HepG2 (cell line): Measurements from ENCODE around the gene PHKA1. TPM values are rescaled to one million over a fixed set of nuclear protein-coding genes. Genes with fewer than 3 reads are reported as not detected.
"Not testable (repeated sequence)": the region's sequence is repeated elsewhere in the genome, so short reads cannot be mapped to it uniquely, and the experiment has no call there.

Experiments used
- ATAC-seq: fragments of 200-7000 bp; cut with Tn5 transposase; 3 replicates; pipeline ENCODE4 v1.9.1; 2020; ENCODE audit warnings: mild to moderate bottlenecking, moderate library complexity
- BruUV-seq: library from RNA; stranded (reverse); fragments of 400-500 nt; replicated peaks from 2 replicates; lab custom pipeline; 2021; lab: Mats Ljungman, UMichigan
- CTCF ChIA-PET: fragments of 300-600 bp; formaldehyde crosslinking; extraction: SDS; loops from one replicate; lab custom pipeline; 2021; ENCODE audit warnings: low total read pairs, inconsistent platforms, low intra/inter-chr PET ratio; lab: Yijun Ruan, JAX
- POLR2A ChIA-PET: fragments of 350-600 bp; sonication (Branson Sonifier 250); formaldehyde crosslinking; loops from one replicate; lab custom pipeline; 2020; ENCODE audit warnings: antibody characterized with exemption, inconsistent platforms; lab: Yijun Ruan, JAX
- DNase-seq: peaks from one replicate; pipeline ENCODE4 v3.0.0-alpha.2; 2015; ENCODE audit warnings: low spot score
- FAIRE-seq: peaks from 3 replicates; lab custom pipeline; 2011; peaks lifted over from hg19 to GRCh38; lab: Jason Lieb, UNC
- H2AFZ ChIP-seq: one replicate; pipeline ENCODE4 v1.6.1; 2011; ENCODE audit warnings: low read length, inconsistent platforms
- H3K27ac ChIP-seq: fragments of 300-600 bp; 3 replicates; pipeline ENCODE4 v1.8.0; 2011; ENCODE audit warnings: mixed run types, mild to moderate bottlenecking, mixed read lengths, low read length, inconsistent platforms; ENCODE audit not compliant: insufficient read depth; ENCODE audit errors: extremely low read length
- H3K27me3 ChIP-seq, 2 experiments: fragments of 200-600 bp in 1 of 2; 2 replicates in 1 of 2; 3 replicates in 1 of 2; pipeline versions ENCODE4 v1.6.0 to v1.8.0; 2011; ENCODE audit warnings: low read length in 2 of 2, mild to moderate bottlenecking in 2 of 2, moderate library complexity in 2 of 2, inconsistent platforms in 1 of 2; ENCODE audit not compliant: insufficient read depth in 2 of 2, control insufficient read depth in 1 of 2
- H3K36me3 ChIP-seq, 2 experiments: fragments of 200-600 bp in 1 of 2; replicated peaks in 1 of 2; 2 replicates in 1 of 2; 3 replicates in 1 of 2; pipeline versions ENCODE4 v1.5.1 to v1.8.0; 2011; ENCODE audit warnings: low read length in 2 of 2, inconsistent platforms in 1 of 2; ENCODE audit not compliant: insufficient read depth in 2 of 2, control insufficient read depth in 1 of 2
- H3K4me1 ChIP-seq: 2 replicates; pipeline ENCODE4 v1.5.1; 2012; ENCODE audit warnings: low read length, inconsistent platforms; ENCODE audit not compliant: insufficient read depth
- H3K4me2 ChIP-seq: 2 replicates; pipeline ENCODE4 v1.6.0; 2011; ENCODE audit warnings: low read depth, low read length, inconsistent platforms
- H3K4me3 ChIP-seq, 3 experiments: fragments of 200-600 bp in 1 of 3; sonication (generic), shearing (Covaris generic) in 1 of 3; replicated peaks in 1 of 3; 2 replicates each; pipeline ENCODE4 v1.5.1; 2011 to 2016; ENCODE audit warnings: low read length in 3 of 3, inconsistent platforms in 2 of 3, low read depth in 2 of 3, mild to moderate bottlenecking in 2 of 3, control low read depth in 1 of 3, mixed read lengths in 1 of 3; ENCODE audit not compliant: insufficient read depth in 1 of 3
- H3K79me2 ChIP-seq: one replicate; pipeline ENCODE4 v1.6.1; 2011; ENCODE audit warnings: low read length, inconsistent platforms; ENCODE audit not compliant: insufficient read depth
- H3K9ac ChIP-seq: 2 replicates; pipeline ENCODE4 v1.6.0; 2011; ENCODE audit warnings: mild to moderate bottlenecking, low read depth, low read length, inconsistent platforms; ENCODE audit not compliant: insufficient read depth
- H3K9me3 ChIP-seq: 2 replicates; pipeline ENCODE4 v1.5.1; 2012; ENCODE audit warnings: mild to moderate bottlenecking, low read length
- H4K20me1 ChIP-seq: 2 replicates; pipeline ENCODE4 v1.6.0; 2011; ENCODE audit warnings: inconsistent platforms, mild to moderate bottlenecking, low read length, moderate library complexity; ENCODE audit not compliant: insufficient read depth
- WGBS: methylation state at CpG from one replicate; pipeline ENCODE4 v1.1.6; 2017; ENCODE audit warnings: low lambda C conversion rate; 5-methylcytosine and 5-hydroxymethylcytosine counted together
- in situ Hi-C: cut with HindIII; loops from 2 replicates; pipeline ENCODE4 v1.10.0; 2017; ENCODE audit warnings: low pct_unique_long_range_greater_than_20kb; ENCODE audit not compliant: extremely low pct_ligation_motif_present
- intact Hi-C: fragments of 100-400 bp; cut with micrococcal nuclease; formaldehyde crosslinking; loops from one replicate; pipeline ENCODE4 v1.10.0; 2022; ENCODE audit not compliant: unreplicated experiment
- polyA plus RNA-seq, 8 experiments: library from polyadenylated mRNA; depleted of rRNA in 3 of 8; stranded (reverse) in 7 of 8; unstranded in 1 of 8; fragments of >200 nt; fragmentation: Illumina TruSeq in 4 of 8; extraction: Trizol in 4 of 8; gene quantifications; 2 replicates each; pipeline versions ENCODE4 v1.2.1 to v1.2.3, GENCODE V29; 2011 to 2016; ENCODE audit warnings: low read depth in 4 of 8, missing spikeins in 1 of 8, mixed read lengths in 1 of 8; ENCODE audit not compliant: insufficient read depth in 1 of 8
- total RNA-seq, 5 experiments: library from RNA; depleted of rRNA; stranded (reverse); fragments of >200 nt; fragmentation: Illumina TruSeq; extraction: Trizol; gene quantifications; 2 replicates each; pipeline ENCODE4 v1.2.3, GENCODE V29; 2016; ENCODE audit warnings: low read depth in 1 of 5

The PHKA1 gene
- total and polyA plus RNA-seq, 2 of the 13 experiments (the other 11 are each of a cell fraction or from before 2014, with no cell fraction given) = 5.4 to 6.6 TPM

DNA sequence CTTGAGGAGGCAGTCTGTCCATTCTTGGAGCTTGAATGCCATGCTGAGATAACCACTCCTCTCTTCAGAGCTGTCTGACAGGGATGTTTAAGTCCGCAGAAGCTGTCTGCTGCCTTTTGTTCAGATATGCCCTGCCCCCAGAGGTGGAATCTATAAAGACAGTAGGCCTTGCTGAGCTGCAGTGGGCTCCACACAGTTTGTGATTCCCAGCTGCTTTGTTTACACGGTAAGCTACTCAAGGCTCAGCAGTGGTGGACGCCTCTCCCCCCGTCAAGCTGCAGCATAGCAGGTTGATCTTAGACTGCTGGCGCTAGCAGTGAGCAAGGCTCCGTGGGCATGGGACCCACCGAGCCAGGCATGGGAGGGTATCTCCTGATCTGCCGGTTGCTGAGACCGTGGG is 46.3 kb upstream of the PHKA1 start:
- CTCF ChIA-PET, H3K4me1 ChIP-seq, POLR2A ChIA-PET, H3K4me3 ChIP-seq, FAIRE-seq, DNase-seq, in situ Hi-C loops, BruUV-seq, H3K9ac ChIP-seq, H3K27me3 ChIP-seq, H3K79me2 ChIP-seq, H3K27ac ChIP-seq, H3K9me3 ChIP-seq, H4K20me1 ChIP-seq, H3K36me3 ChIP-seq, intact Hi-C loops, H3K4me2 ChIP-seq, H2AFZ ChIP-seq: not testable (repeated sequence)
- ATAC-seq = peak; percentile 59
- WGBS = no CpG with 5 or more reads among the region's 9 CpGs

DNA sequence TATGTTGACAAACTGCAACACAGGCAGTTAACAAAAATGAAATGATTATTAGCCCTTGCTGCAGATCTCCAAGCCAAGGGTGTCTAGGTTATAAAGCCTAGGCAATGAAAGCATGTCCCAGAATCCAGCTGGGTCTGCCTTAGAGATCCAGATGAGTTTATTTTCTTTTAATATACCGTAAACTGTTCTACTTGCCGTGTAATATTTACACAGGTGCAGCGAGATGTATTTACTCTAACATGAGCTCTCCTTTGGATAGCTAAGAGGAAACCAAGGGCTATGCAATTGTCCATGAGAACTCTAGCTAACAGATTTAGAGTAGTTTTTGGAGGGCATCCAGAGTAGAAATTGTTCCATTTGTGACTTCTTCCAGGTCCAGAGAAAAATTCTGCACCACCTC is 34.4 kb upstream of the PHKA1 start:
- H3K27ac ChIP-seq, H3K27me3 ChIP-seq, BruUV-seq, H3K4me3 ChIP-seq, H4K20me1 ChIP-seq, H3K9me3 ChIP-seq, H3K79me2 ChIP-seq, H3K4me2 ChIP-seq, H3K9ac ChIP-seq, H3K4me1 ChIP-seq, DNase-seq, FAIRE-seq, intact Hi-C loops, CTCF ChIA-PET, H3K36me3 ChIP-seq, in situ Hi-C loops, H2AFZ ChIP-seq, POLR2A ChIA-PET, ATAC-seq: not testable (repeated sequence)
- WGBS = no CpG with 5 or more reads among the region's 3 CpGs

DNA sequence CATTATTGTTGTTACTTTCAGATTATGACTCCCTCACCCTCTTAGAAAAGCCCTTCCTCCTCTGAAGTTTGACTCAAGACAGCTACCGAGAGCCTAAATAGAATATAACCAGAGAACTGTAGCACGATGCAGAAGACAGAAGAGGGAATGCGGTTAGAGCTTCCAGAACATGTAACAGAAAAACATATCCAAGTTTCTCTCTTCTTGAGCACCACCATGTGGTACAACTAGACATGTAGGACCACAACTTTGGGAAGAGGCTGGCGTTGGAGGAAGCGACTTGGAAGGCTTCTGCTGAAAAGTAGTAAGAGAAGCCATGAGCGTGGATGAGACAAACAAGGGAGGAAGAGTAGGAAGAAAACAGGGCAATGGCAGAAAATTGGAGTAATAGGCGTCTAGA is 31.4 kb upstream of the PHKA1 start:
- FAIRE-seq = peak; percentile 88

More for the DNA sequence above, 31.4 kb upstream of the PHKA1 start:
- ATAC-seq, DNase-seq, H3K4me3 ChIP-seq, H3K27ac ChIP-seq, BruUV-seq, H3K36me3 ChIP-seq, H4K20me1 ChIP-seq, H3K27me3 ChIP-seq, POLR2A ChIA-PET, H2AFZ ChIP-seq, intact Hi-C loops, H3K4me1 ChIP-seq, H3K4me2 ChIP-seq, H3K79me2 ChIP-seq, CTCF ChIA-PET, H3K9ac ChIP-seq, H3K9me3 ChIP-seq, in situ Hi-C loops: not testable (repeated sequence)
- WGBS = no CpG with 5 or more reads among the region's 7 CpGs
